Measurements from ENCODE around the gene TNPO1.
A peak's percentile ranks its signal among the peaks of the same experiment; 100 is the strongest.
"Not testable (repeated sequence)": the region's sequence is repeated elsewhere in the genome, so short reads cannot be mapped to it uniquely, and the experiment has no call there.

The TNPO1 gene

GRCh38 chr5:72816284-72817075 lies at the start of gene TNPO1:
Gene TNPO1 (plus strand): TSS chr5:72816661. CDS start chr5:72816738, 77 bp downstream.
- peak; percentile 99 for DNase-seq

DNA sequence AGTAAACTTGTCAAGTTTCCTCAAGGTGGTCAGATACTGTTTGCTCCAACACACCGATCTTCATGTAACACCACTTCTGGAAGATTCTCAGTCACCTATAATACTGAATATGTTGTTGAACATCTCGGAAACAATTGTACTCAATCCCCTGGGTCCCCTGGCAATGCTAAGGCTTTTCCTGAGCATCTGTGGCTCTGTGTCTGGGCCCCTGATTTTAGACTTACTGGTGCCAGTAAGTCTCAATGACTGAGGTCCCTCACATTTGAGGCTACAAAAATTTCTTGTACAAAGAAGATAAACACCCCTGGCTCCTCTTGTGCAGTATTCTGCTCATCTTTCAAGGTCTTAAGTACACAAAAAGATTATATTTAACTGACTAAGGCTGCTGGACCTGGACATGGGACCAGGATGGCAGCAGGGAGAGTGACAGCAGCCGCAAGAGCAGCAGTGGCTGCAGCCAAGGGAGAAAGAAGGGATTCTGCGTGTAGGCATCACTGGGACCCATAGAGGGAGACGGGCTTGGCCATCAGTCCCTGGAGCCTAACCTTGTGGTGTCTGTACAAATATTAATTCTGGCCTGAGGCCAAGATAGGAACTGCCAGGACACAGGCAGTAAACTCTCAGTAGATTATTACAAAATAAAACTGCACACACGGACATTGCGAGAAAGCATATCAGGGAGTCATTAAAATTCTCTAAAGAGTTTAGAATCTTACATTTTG lies 49.0 kb upstream of the TNPO1 start:
- peak; percentile 55 for DNase-seq

GRCh38 chr5:72770266-72770665 lies 46.2 kb upstream of the TNPO1 start:
- DNase-seq, result no peak

DNA sequence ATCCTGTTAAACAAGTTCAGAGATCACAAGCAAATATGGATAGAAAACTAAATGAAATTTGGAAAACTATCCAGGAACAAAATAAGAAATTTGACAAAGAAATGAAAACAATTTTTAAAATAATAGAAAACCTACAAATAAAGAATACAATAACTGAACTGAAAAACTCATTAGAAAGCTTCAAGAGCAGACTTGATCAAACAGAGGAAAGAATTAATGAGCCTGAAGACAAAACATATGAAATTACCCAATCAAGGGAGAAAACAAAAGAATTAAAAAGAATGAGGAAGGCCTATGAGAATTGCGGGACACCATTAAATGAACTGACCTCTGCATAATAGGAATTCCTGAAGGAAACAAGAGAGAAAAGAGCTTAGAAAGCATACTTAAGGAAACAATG lies 39.8 kb upstream of the TNPO1 start:
- DNase-seq, result no peak

DNA sequence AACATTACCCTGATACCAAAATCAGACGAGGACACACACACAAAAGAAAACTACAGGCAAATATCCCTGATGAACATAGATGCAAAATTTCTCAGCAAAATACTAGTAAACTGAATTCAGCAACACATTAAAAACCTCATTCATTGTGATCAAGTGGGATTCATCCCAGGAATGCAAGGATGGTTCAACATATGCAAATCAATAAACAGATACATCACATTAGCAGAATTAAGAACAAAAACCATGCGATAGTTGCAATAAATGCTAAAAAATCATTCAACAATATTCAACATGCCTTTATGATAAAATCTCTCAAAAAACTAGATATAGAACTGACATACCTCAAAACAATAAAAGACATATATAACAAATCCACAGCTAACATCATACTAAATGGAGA lies 36.9 kb upstream of the TNPO1 start:
- no peak for DNase-seq

GRCh38 chr5:72783354-72783753 lies 33.1 kb upstream of the TNPO1 start:
- no peak for DNase-seq

DNA sequence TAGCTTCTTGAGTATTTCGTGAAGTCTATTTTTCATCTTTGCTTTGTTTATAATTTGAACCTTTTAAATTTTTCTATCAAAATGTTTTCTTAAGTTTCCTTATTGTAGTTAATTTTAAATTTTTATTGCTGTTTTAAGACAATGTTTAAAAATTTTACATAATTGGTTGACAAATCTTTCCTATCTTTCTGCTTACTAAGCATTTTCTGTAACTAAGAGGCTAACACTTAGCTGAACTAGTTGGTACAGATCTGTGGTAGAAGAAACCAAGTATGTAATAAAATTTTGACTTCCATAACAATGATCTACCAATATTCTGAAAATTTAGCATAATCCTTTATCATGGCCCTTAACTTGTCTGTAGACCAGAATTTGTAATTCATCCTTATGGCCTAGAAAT lies 32.3 kb upstream of the TNPO1 start:
- DNase-seq, result no peak

- DNase-seq, result no peak
These were observed 30.7 kb upstream of the TNPO1 start for GRCh38 chr5:72785801-72786200.

- DNase-seq, result no peak
These were observed 29.8 kb upstream of the TNPO1 start for GRCh38 chr5:72786676-72787075.

DNA sequence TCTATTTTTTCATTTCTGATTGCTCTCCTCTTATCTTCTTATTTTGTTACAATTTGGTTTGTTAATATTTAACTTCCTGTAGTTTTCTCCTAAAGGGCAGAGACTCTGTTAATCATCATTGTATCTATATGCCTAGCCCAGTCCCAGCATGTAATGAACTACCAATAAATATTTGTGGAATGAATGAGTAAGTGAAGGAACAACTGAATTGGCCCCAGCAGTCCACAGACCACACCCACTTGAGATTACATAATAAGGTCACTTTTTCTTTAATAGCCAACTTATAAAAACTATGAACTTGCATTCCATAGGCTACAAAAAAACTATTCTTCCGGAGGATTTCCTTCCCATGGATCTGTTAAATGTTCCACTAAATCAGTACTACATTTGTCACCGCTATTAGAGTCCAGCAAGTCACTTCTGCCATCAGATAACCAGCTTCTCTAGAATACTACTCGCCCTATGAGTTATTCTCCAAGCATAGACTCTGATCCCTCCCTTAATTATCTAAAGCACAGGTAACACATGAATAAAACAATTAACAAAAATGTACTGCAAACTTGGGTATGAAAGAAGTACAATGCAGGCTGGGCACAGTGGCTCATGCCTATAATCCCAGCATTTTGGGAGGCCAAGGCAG lies 27.5 kb upstream of the TNPO1 start:
- no peak for DNase-seq

GRCh38 chr5:72790186-72790585 lies 26.3 kb upstream of the TNPO1 start:
- DNase-seq, result no peak

DNA sequence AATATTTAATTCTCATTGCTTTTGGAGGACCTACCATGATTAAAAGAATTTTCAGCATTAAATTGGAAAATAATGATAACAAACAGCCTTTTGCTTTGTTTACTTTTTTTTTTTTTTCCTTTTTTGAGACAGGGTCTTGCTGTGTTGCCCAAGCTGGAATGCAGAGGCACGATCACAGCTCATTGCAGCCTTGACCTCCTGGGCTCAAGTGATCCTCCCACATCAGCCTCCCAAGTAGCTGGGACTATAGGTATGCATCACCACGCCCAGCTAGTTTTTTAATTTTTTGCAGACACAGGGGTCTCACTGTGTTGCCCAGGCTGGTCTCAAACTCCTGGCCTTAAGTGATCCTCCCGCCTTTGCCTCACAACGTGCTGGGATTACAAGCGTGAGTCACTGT lies 23.8 kb upstream of the TNPO1 start:
- not testable (repeated sequence) for DNase-seq

GRCh38 chr5:72796001-72796400 lies 20.5 kb upstream of the TNPO1 start:
- no peak for DNase-seq

GRCh38 chr5:72799721-72800120 lies 16.7 kb upstream of the TNPO1 start:
- DNase-seq, result no peak

- not testable (repeated sequence) for DNase-seq
These were observed 7.8 kb upstream of the TNPO1 start for GRCh38 chr5:72808637-72809036.

GRCh38 chr5:72811849-72812248 lies 4.6 kb upstream of the TNPO1 start:
- DNase-seq, result no peak

DNA sequence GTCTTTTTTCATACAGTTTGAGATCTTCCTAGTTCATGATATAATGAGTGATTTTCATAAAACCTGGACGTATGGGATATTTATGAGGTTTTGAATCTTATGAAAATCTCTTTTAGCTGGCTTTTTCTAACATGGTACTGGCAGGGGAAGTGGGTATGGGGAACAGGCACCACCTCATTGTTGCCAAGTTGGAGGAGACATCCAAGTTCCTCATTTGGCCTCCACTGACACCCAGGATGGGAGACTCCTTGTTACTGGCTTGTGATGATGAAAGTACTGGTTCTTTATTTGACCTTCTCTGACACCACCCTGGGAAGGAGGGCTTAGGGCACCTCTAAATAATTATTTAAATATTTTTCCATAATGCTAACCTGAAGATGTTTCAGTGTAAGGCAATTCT lies 4.0 kb upstream of the TNPO1 start:
- no peak for DNase-seq

DNA sequence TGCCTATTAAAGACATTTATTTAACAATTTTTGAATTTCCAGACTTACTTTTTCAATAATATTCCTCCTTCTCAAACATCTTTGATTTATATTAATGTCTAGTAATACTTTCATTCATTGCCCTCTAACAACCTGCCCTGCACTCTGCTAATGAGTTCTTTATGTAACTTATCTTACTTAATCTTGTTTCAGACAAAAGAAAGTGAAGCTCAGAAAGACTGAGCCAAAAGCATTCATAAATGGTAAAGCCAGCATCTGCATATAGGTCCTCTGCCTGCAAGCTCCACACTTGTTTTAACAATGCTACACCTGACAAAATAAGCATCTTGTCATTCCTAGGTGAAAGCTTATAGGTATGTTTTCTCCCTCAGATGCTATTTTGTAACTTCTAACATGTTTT lies 2.4 kb upstream of the TNPO1 start:
- DNase-seq, result no peak

- no peak for DNase-seq
These were observed 1.6 kb upstream of the TNPO1 start for GRCh38 chr5:72814864-72815263.

DNA sequence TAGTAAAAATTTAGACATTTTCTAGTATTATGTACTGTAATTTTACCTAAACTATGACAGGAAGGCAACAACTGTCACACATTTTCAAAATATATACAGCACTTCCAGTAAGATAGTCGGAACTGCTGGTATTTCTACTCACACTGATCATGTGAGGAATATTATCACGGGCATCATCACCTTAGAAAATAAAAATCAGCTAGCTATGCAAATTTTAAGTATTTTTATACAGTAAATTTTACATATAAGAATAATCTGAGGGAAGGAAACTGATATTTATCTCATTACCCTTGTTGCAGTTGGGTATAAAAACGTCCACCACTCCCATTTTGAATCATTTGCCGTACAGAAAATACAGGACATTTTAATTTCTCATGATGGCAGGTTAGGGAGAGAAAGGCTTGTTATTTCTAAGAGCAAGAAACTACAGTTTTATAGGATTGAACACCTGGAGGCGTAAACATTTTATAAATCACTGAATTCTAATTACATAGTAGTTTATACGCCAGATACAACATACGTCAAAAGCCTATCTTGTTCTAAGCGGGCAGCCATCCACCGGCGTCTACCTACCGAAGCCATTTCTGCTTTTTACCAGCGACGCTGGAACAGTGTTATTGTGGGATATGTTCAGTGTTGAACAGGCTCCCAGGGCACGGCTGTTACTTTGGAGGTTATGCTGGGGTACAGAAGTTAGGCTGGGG lies 729 bp upstream of the TNPO1 start:
- DNase-seq, result peak; percentile 1

GRCh38 chr5:72817076-72817481 lies 618 bp downstream of the TNPO1 start:
- DNase-seq, result peak; percentile 64

- no peak for DNase-seq
These were observed 1.3 kb downstream of the TNPO1 start for GRCh38 chr5:72817671-72818266.
